Astrocyte (in vitro differentiated cells and primary cell): ENCODE measurements around the gene SLC17A3. TPM values are rescaled to one million over a fixed set of nuclear protein-coding genes. Genes with fewer than 3 reads are reported as not detected.

ENCODE experiments used
- DNase-seq: peaks from one replicate; pipeline ENCODE4 v3.0.0-alpha.2; 2010; ENCODE audit warnings: low read depth
- FAIRE-seq: peaks from 2 replicates; lab custom pipeline; 2011; peaks lifted over from hg19 to GRCh38; lab: Jason Lieb, UNC
- H2AFZ ChIP-seq: 2 replicates; pipeline ENCODE4 v1.6.0; 2012; ENCODE audit warnings: low read depth, low read length, inconsistent platforms
- H3K27ac ChIP-seq: 2 replicates; pipeline ENCODE4 v1.5.1; 2011; ENCODE audit warnings: low read depth, low read length, inconsistent platforms
- H3K27me3 ChIP-seq: 2 replicates; pipeline ENCODE4 v1.6.0; 2011; ENCODE audit warnings: low read length, inconsistent platforms; ENCODE audit not compliant: insufficient read depth
- H3K36me3 ChIP-seq: 2 replicates; pipeline ENCODE4 v1.5.1; 2011; ENCODE audit warnings: low read length, inconsistent platforms; ENCODE audit not compliant: insufficient read depth
- H3K4me1 ChIP-seq: 2 replicates; pipeline ENCODE4 v1.5.1; 2011; ENCODE audit warnings: low read length, inconsistent platforms; ENCODE audit not compliant: insufficient read depth
- H3K4me2 ChIP-seq: 2 replicates; pipeline ENCODE4 v1.6.0; 2012; ENCODE audit warnings: low read length, inconsistent platforms
- H3K4me3 ChIP-seq: 2 replicates; pipeline ENCODE4 v1.5.1; 2011; ENCODE audit warnings: low read depth, mild to moderate bottlenecking, low read length, inconsistent platforms; ENCODE audit not compliant: insufficient read depth
- H3K79me2 ChIP-seq: 2 replicates; pipeline ENCODE4 v1.6.0; 2012; ENCODE audit warnings: mild to moderate bottlenecking, low read length, inconsistent platforms; ENCODE audit not compliant: insufficient read depth
- H3K9ac ChIP-seq: 2 replicates; pipeline ENCODE4 v1.6.0; 2012; ENCODE audit warnings: mild to moderate bottlenecking, low read length, inconsistent platforms
- H3K9me3 ChIP-seq: 2 replicates; pipeline ENCODE4 v1.5.1; 2012; ENCODE audit warnings: low read depth, mild to moderate bottlenecking, low read length, inconsistent platforms; ENCODE audit not compliant: insufficient read depth
- H4K20me1 ChIP-seq: 2 replicates; pipeline ENCODE4 v1.6.0; 2012; ENCODE audit warnings: low read length, inconsistent platforms; ENCODE audit not compliant: insufficient read depth
- H3K27ac Mint-ChIP-seq: one replicate; pipeline ENCODE4 v1.8.0; 2021; ENCODE audit warnings: mild to moderate bottlenecking, mixed read lengths; ENCODE audit not compliant: unreplicated experiment
- H3K27me3 Mint-ChIP-seq: one replicate; pipeline ENCODE4 v1.8.0; 2021; ENCODE audit warnings: low read depth, mixed read lengths; ENCODE audit not compliant: unreplicated experiment
- H3K36me3 Mint-ChIP-seq: one replicate; pipeline ENCODE4 v1.8.0; 2021; ENCODE audit warnings: low read depth, mixed read lengths; ENCODE audit not compliant: unreplicated experiment
- H3K4me1 Mint-ChIP-seq: one replicate; pipeline ENCODE4 v1.8.0; 2021; ENCODE audit warnings: low read depth, mixed read lengths; ENCODE audit not compliant: unreplicated experiment
- H3K4me3 Mint-ChIP-seq: one replicate; pipeline ENCODE4 v1.8.0; 2021; ENCODE audit warnings: mild to moderate bottlenecking, moderate library complexity, mixed read lengths; ENCODE audit not compliant: unreplicated experiment
- H3K9me3 Mint-ChIP-seq: one replicate; pipeline ENCODE4 v1.8.0; 2021; ENCODE audit warnings: mild to moderate bottlenecking, mixed read lengths; ENCODE audit not compliant: unreplicated experiment
- CTCF ChIP-seq: IDR thresholded peaks from 2 replicates; pipeline ENCODE4 v1.5.1; 2011; ENCODE audit warnings: low read depth, mild to moderate bottlenecking, inconsistent platforms, low read length, moderate library complexity; ENCODE audit not compliant: insufficient read depth
- EZH2 ChIP-seq: IDR thresholded peaks from 2 replicates; pipeline ENCODE4 v1.6.1; 2012; ENCODE audit warnings: mild to moderate bottlenecking, low read length, inconsistent platforms; ENCODE audit not compliant: insufficient read depth
- total RNA-seq: library from RNA; stranded (reverse); gene quantifications from 2 replicates; pipeline ENCODE4 v1.2.1, GENCODE V29; 2021

SLC17A3 gene
- total RNA-seq, 1 donor from 2014 or later: not detected

GRCh38 chr6:25916789-25917490, 42.9 kb upstream of the SLC17A3 start:
- no peak overlapping the region for H3K9ac ChIP-seq
- Mint-ChIP-seq H3K4me3 (no peak overlapping the region), H3K27ac (no peak overlapping the region), H3K36me3 (no peaks in the 10 kb centered on the region), H3K4me1 (peaks cover 2% of the 10 kb centered on the region), H3K9me3 (no peaks in the 10 kb centered on the region), H3K27me3 (peaks cover 2% of the 10 kb centered on the region)
- H4K20me1 ChIP-seq: no peaks in the 10 kb centered on the region
- H3K27me3 ChIP-seq: no peaks in the 10 kb centered on the region
- no peaks in the 10 kb centered on the region for H3K79me2 ChIP-seq
- no peak overlapping the region for H3K4me2 ChIP-seq
- H2AFZ ChIP-seq: no peak overlapping the region
- no peaks in the 10 kb centered on the region for H3K9me3 ChIP-seq
- TF ChIP-seq CTCF: no peak
- no peak for TF ChIP-seq EZH2
- DNase-seq: no peak
- no peak overlapping the region for H3K27ac ChIP-seq
- FAIRE-seq: no peak
- no peaks in the 10 kb centered on the region for H3K36me3 ChIP-seq
- no peaks in the 10 kb centered on the region for H3K4me1 ChIP-seq
- no peak overlapping the region for H3K4me3 ChIP-seq

DNA sequence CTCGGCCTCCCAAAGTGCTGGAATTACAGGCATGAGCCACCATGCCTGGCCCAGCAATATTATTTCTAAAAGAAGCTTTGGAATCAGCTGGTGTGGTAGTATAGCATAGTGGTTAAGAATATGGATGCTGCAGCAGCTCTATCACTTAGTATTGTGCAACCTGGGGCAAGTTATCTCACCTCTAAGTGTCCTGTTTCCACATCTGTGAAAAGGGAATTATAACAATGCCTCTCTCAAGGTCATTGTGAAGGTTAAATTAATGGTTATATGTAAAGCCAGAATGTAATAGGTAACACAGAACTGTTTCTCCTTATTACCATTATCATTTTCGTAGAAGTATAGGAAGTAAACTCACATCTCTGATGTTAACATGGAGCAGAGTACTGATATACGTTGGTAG, 42.3 kb upstream of the SLC17A3 start:
- Mint-ChIP-seq H3K36me3 (no peaks in the 10 kb centered on the region), H3K4me1 (peaks cover 2% of the 10 kb centered on the region), H3K27me3 (peaks cover 2% of the 10 kb centered on the region), H3K4me3 (no peak overlapping the region), H3K9me3 (no peaks in the 10 kb centered on the region), H3K27ac (no peak overlapping the region)
- Histone ChIP-seq H3K9me3 (no peaks in the 10 kb centered on the region), H3K27me3 (no peaks in the 10 kb centered on the region), H3K9ac (no peak overlapping the region), H3K79me2 (no peaks in the 10 kb centered on the region), H3K4me3 (no peak overlapping the region), H4K20me1 (no peaks in the 10 kb centered on the region), H3K4me1 (no peaks in the 10 kb centered on the region), H2AFZ (no peak overlapping the region), H3K36me3 (no peaks in the 10 kb centered on the region), H3K4me2 (no peak overlapping the region), H3K27ac (no peak overlapping the region)
- DNase-seq (no peak), FAIRE-seq (no peak)
- TF ChIP-seq CTCF: no peak
- TF ChIP-seq EZH2: no peak

DNA sequence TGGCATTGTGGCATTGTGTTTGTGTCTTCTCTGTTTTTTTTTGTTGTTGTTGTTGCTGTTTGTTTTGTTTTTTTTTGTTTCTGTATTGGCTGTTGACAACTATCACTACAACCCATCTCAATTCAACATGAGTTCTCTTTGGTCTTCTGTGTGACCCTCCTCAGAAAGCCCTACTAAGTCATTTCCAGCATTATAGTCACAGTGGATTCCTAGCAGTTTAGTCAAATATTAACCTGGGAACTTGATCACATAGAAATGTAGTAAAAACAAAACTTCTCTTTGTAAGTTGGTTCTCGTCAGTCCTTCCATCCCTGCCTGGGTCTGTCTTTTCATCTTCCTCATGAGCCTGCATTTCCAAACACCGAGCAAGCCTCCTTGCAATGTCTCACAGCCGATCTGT, 39.7 kb upstream of the SLC17A3 start:
- Mint-ChIP-seq H3K9me3 (no peaks in the 10 kb centered on the region), H3K4me1 (peaks cover 5% of the 10 kb centered on the region), H3K4me3 (no peak overlapping the region), H3K36me3 (no peaks in the 10 kb centered on the region), H3K27me3 (peaks cover 2% of the 10 kb centered on the region), H3K27ac (no peak overlapping the region)
- H3K79me2 ChIP-seq: no peaks in the 10 kb centered on the region
- no peaks in the 10 kb centered on the region for H3K36me3 ChIP-seq
- H3K9ac ChIP-seq: no peak overlapping the region
- H3K9me3 ChIP-seq: no peaks in the 10 kb centered on the region
- H3K4me1 ChIP-seq: no peaks in the 10 kb centered on the region
- H3K27me3 ChIP-seq: no peaks in the 10 kb centered on the region
- TF ChIP-seq EZH2 (no peak), CTCF (no peak)
- no peak for FAIRE-seq
- no peak overlapping the region for H3K27ac ChIP-seq
- H3K4me3 ChIP-seq: no peak overlapping the region
- DNase-seq: no peak
- H2AFZ ChIP-seq: no peak overlapping the region
- H3K4me2 ChIP-seq: no peak overlapping the region
- H4K20me1 ChIP-seq: no peaks in the 10 kb centered on the region
